NOMO-1 treated with dmso at 0.1 percent for 144 hours (cell line): Measurements from ENCODE around the gene LRPAP1.
"Not testable (repeated sequence)": the region's sequence is repeated elsewhere in the genome, so short reads cannot be mapped to it uniquely, and the experiment has no call there.

ENCODE experiments used
- DNase-seq: peaks from one replicate; lab custom pipeline; 2025; ENCODE audit not compliant: unreplicated experiment; lab: John Stamatoyannopoulos, UW

LRPAP1 gene

GRCh38 chr4:3462790-3463415 lies 69.3 kb downstream of the LRPAP1 start, which contains the start of gene DOK7:
Gene DOK7 (plus strand): TSS chr4:3463306. CDS start chr4:3463376, 70 bp downstream.
- no peak for DNase-seq

- DNase-seq: no peak
Measured at GRCh38 chr4:3462321-3462789, 69.9 kb downstream of the LRPAP1 start.

- no peak for DNase-seq
Measured at GRCh38 chr4:3461515-3462291, 70.5 kb downstream of the LRPAP1 start.

GRCh38 chr4:3460926-3461325 lies 71.3 kb downstream of the LRPAP1 start:
- no peak for DNase-seq

GRCh38 chr4:3459156-3459555 lies 73.1 kb downstream of the LRPAP1 start:
- DNase-seq: not testable (repeated sequence)

- no peak for DNase-seq
Measured at GRCh38 chr4:3458371-3458770, 73.9 kb downstream of the LRPAP1 start.

GRCh38 chr4:3455596-3455995 lies 76.6 kb downstream of the LRPAP1 start:
- not testable (repeated sequence) for DNase-seq
